A549 treated with dexamethasone at 1 μM for 4 hours (cell line): ENCODE measurements around the gene RNF4. TPM values are rescaled to one million over a fixed set of nuclear protein-coding genes. Genes with fewer than 3 reads are reported as not detected.

Experiments
- total RNA-seq: library from RNA; stranded (reverse); fragments of 200-300 nt; extraction: Qiagen RNA extraction; gene quantifications from 5 replicates; pipeline ENCODE4 v1.2.3, GENCODE V29; 2022

RNF4 gene, protein sequence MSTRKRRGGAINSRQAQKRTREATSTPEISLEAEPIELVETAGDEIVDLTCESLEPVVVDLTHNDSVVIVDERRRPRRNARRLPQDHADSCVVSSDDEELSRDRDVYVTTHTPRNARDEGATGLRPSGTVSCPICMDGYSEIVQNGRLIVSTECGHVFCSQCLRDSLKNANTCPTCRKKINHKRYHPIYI
- total RNA-seq = 60.0 to 82.6 TPM (median 63.7 TPM) in 5 replicates

DNA sequence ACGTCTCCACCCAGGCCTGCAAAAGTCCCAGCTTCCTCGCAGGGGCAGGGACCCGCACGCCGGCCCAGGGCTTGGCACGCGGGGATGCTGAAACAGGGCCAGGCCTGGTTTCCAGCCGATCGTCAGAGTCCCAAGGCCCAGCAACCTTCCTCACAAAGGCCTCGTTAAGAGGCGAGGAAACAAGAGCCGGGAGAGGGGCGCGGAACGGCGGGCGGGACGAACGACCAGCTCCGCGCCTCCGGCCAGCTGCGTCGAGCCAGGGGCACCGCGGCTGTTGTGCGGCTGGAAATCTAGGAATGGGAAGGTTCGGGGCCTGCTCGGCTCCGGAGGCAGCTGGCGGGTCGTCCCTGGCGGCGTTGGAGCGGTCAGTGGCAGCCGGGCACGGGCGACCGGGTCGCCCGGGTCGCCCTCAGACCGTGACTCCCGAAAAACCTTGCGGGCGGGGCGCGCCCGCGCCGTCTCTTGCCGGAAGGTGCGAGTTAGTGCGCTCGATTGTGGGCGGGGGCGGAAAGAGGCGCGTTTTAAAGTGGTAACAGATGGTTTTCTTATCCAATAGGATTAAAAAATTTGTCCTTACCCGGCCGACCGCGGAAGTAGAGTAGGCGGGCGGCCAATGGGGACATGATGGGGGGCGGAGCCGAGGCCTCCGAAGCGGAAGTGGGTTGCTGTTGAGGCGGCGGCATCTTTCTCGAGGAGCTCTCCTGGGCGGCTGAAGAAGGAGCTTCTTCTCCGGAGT is at the start of gene RNF4:
Gene RNF4, plus strand, starts transcription at position 651 of the 736 bp plus-strand sequence. CDS start 21,388 bp downstream, outside the sequence.

DNA sequence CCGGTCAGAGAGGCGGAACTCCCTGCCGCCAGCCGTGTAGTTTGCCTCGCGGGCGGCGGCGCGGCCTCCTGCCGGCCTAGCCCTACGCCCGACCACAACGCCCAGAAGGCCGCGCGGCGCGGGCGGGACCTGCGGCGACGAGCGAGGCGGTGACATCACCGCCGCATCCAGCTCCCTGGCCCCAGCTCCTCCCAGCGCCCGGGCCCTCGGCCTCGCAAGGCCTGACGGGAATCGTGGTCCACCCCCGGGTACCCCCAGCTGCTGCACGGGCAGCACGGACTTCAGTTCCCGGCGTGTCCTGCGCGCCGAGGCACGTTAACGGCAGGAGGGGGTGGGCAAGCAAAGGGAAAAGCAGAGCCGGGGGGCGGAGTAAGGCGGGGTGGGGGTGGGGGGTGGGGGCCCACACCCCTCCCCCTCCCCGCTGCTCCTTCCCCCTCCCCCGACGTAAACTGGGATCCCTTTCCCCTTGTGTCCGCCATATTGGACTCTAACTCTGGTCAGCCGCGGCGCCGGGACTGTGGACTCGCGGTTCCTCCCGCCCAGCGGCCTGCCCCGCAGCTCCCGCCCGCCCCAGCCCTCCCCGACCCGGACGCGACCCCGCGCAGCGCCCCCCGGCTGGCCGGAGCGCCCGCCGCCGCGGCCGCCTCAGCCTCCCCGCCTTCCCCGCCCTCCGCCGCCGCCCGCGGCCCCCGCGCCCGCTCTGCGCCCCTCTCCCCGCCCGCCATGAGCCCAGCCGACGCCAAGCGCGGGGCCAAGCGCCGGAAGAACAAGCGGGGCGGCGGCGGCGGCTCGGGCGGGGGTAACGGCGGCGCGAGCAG is 67.5 kb downstream of the RNF4 start, which contains the start of gene FAM193A:
Gene FAM193A, plus strand, starts transcription at position 455 of the 818 bp plus-strand sequence. Its CDS starts 269 bp downstream, at position 724.

Other genes with a start within 250 kb of the RNF4 start
- 6.1 to 8.3 TPM (median 7.9 TPM) in 5 replicates for gene HAUS3, start 227.0 kb upstream of the RNF4 start, total RNA-seq
- gene POLN, start 227.0 kb upstream of the RNF4 start, total RNA-seq = 0.55 to 0.77 TPM (median 0.67 TPM) in 5 replicates
- gene MXD4, start 207.0 kb upstream of the RNF4 start, total RNA-seq = 14.6 to 22.6 TPM (median 20.5 TPM) in 5 replicates
- 1.2 to 2.7 TPM (median 2.3 TPM) in 5 replicates for gene ZFYVE28, start 50.5 kb upstream of the RNF4 start, total RNA-seq
- gene CFAP99, start 50.2 kb upstream of the RNF4 start, total RNA-seq = 0.06 to 0.13 TPM (median 0.09 TPM) in 4 of 5 replicates, not detected in the other
- gene FAM193A, start 67.5 kb downstream of the RNF4 start, total RNA-seq = 6.8 to 10.8 TPM (median 10.5 TPM) in 5 replicates